ENCODE data around the gene IRF1.

DNA sequence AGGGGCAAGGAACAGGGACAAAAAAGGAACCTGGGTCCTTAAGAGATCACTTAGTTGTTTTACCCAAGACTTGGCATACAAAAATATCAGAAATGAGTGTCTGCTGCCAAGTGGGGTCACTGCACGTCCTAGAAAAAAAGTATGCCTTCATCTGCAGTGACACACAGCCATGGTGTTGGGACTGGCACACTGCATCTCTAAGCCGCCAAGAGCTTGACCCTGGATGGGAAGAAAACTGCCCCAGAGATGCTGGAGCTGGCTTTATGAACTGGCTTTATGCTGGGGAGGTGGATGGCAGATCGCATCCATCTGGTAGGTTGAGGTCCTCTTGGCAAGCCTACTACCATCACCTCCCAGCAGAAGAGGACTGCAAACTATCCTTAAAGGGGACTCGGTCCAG, 51.7 kb downstream of the IRF1 start:
- TF ChIP-seq POLR2AphosphoS5 (IDR thresholded peaks at IDR 0.05; ENCODE audit: borderline replicate concordance, low read depth, low read length): no peak
- TF ChIP-seq FOXP2 (optimal IDR thresholded peaks at IDR 0.05; ENCODE audit: control extremely low read depth, extremely low read length, insufficient read depth): no peak
- TF ChIP-seq EZH2 (IDR thresholded peaks at IDR 0.05): no peak
